Astrocyte of the cerebellum (primary cell): ENCODE measurements around the gene VTA1.

Source experiments
- DNase-seq: peaks from one replicate; pipeline ENCODE4 v3.0.0-alpha.2; 2011; ENCODE audit warnings: low read depth
- H3K4me3 ChIP-seq: 2 replicates; pipeline ENCODE4 v1.5.1; 2011; ENCODE audit warnings: mild to moderate bottlenecking, low read depth, low read length, moderate library complexity
- in situ Hi-C: cut with HindIII; loops from 2 replicates; pipeline ENCODE4 v1.10.0; 2017; ENCODE audit warnings: low sequenced_read_pairs
- TF ChIP-seq, protein P1 (sequence below): IDR thresholded peaks from 2 replicates; pipeline ENCODE4 v1.5.1; 2012; ENCODE audit warnings: low read length, low read depth, moderate library complexity, mild to moderate bottlenecking; ENCODE audit errors: missing control alignments

The VTA1 gene

DNA sequence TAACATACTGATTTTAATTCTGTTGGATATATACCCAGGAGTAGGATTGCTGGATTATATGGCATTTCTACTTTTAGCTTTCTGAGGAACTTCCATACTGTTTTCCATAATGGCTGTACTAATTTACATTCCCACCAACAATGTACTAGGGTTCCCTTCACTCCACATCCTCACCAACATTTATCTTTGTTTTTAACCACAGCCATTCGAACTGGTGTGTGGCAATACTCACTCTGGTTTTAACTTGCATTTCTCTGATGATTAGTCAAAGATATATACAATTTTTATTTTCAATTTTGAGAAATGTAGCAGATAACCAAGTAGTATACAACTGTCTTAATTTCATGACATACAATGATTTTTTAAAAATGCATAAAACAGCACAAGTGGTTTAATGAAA is 124.4 kb downstream of the VTA1 start:
- DNase-seq: no peak
- in situ Hi-C loops: no loop called here
- TF ChIP-seq, protein P1, sequence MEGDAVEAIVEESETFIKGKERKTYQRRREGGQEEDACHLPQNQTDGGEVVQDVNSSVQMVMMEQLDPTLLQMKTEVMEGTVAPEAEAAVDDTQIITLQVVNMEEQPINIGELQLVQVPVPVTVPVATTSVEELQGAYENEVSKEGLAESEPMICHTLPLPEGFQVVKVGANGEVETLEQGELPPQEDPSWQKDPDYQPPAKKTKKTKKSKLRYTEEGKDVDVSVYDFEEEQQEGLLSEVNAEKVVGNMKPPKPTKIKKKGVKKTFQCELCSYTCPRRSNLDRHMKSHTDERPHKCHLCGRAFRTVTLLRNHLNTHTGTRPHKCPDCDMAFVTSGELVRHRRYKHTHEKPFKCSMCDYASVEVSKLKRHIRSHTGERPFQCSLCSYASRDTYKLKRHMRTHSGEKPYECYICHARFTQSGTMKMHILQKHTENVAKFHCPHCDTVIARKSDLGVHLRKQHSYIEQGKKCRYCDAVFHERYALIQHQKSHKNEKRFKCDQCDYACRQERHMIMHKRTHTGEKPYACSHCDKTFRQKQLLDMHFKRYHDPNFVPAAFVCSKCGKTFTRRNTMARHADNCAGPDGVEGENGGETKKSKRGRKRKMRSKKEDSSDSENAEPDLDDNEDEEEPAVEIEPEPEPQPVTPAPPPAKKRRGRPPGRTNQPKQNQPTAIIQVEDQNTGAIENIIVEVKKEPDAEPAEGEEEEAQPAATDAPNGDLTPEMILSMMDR: no peak
- no peak overlapping the region for H3K4me3 ChIP-seq
